ENCODE results near the gene AKR1C1.
"Not testable (repeated sequence)": the region's sequence is repeated elsewhere in the genome, so short reads cannot be mapped to it uniquely, and the experiment has no call there.

AKR1C1 gene

GRCh38 chr10:4947635-4948596 is 15.3 kb upstream of the AKR1C1 start:
- DNase-seq: no peak

- DNase-seq: not testable (repeated sequence)
Measured at GRCh38 chr10:4951512-4952162, 11.6 kb upstream of the AKR1C1 start.

- DNase-seq: no peak
Measured at GRCh38 chr10:4953405-4953804, 9.8 kb upstream of the AKR1C1 start.

- DNase-seq: not testable (repeated sequence)
Measured at GRCh38 chr10:4956088-4956487, 7.1 kb upstream of the AKR1C1 start.

GRCh38 chr10:4956955-4957645 is 6.1 kb upstream of the AKR1C1 start:
- not testable (repeated sequence) for DNase-seq

- not testable (repeated sequence) for DNase-seq
Measured at GRCh38 chr10:4961558-4961957, 1.7 kb upstream of the AKR1C1 start.

- DNase-seq: not testable (repeated sequence)
Measured at GRCh38 chr10:4962308-4962707, 907 bp upstream of the AKR1C1 start.

GRCh38 chr10:4963815-4964154 is 570 bp downstream of the AKR1C1 start:
- not testable (repeated sequence) for DNase-seq

GRCh38 chr10:4965763-4966162 is 2.5 kb downstream of the AKR1C1 start:
- not testable (repeated sequence) for DNase-seq

- DNase-seq: not testable (repeated sequence)
Measured at GRCh38 chr10:4967189-4967588, 4.0 kb downstream of the AKR1C1 start.

GRCh38 chr10:4969289-4969688 is 6.1 kb downstream of the AKR1C1 start:
- DNase-seq: not testable (repeated sequence)

- not testable (repeated sequence) for DNase-seq
Measured at GRCh38 chr10:4970362-4970761, 7.1 kb downstream of the AKR1C1 start.

GRCh38 chr10:4972369-4973142 is 9.3 kb downstream of the AKR1C1 start:
- DNase-seq: not testable (repeated sequence)

- not testable (repeated sequence) for DNase-seq
Measured at GRCh38 chr10:4973294-4973693, 10.1 kb downstream of the AKR1C1 start.

- not testable (repeated sequence) for DNase-seq
Measured at GRCh38 chr10:4974400-4974799, 11.2 kb downstream of the AKR1C1 start.

- no peak for DNase-seq
Measured at GRCh38 chr10:4977025-4977424, 13.8 kb downstream of the AKR1C1 start.

- DNase-seq: no peak
Measured at GRCh38 chr10:4978870-4979269, 15.7 kb downstream of the AKR1C1 start.

GRCh38 chr10:4980793-4981192 is 17.6 kb downstream of the AKR1C1 start:
- DNase-seq: no peak

GRCh38 chr10:4981722-4982471 is 18.7 kb downstream of the AKR1C1 start:
- no peak for DNase-seq

GRCh38 chr10:4982764-4983226 is 19.6 kb downstream of the AKR1C1 start:
- DNase-seq: no peak

GRCh38 chr10:4983615-4984216 is 20.5 kb downstream of the AKR1C1 start:
- DNase-seq: no peak
